HepG2 (cell line): ENCODE data around the gene CEBPB. TPM values are rescaled to one million over a fixed set of nuclear protein-coding genes. Genes with fewer than 3 reads are reported as not detected.

Experiments
- BATF2 ChIP-seq: sonication (generic); formaldehyde crosslinking; IDR thresholded peaks from 2 replicates; pipeline ENCODE4 v1.8.0; 2022; ENCODE audit warnings: mild to moderate bottlenecking, missing genetic modification reagents, moderate library complexity
- ETV5 ChIP-seq: IDR thresholded peaks from 2 replicates; pipeline ENCODE4 v1.6.1; 2018; ENCODE audit warnings: missing biosample characterization, missing genetic modification reagents, inconsistent platforms, borderline replicate concordance
- HBP1 ChIP-seq: IDR thresholded peaks from 2 replicates; pipeline ENCODE4 v1.6.1; 2016; ENCODE audit warnings: low read depth, control low read depth
- HDAC2 ChIP-seq: sonication (generic); formaldehyde crosslinking; IDR thresholded peaks from 2 replicates; pipeline ENCODE4 v1.4.0; 2020; ENCODE audit warnings: missing genetic modification reagents
- HDAC6 ChIP-seq: fragments of 200-600 bp; sonication (generic); IDR thresholded peaks from 2 replicates; pipeline ENCODE4 v1.7.0; 2017; ENCODE audit warnings: mild to moderate bottlenecking, antibody characterized with exemption, low read length, low read depth
- IRF9 ChIP-seq: sonication (generic); formaldehyde crosslinking; IDR thresholded peaks from 2 replicates; pipeline ENCODE4 v1.8.0; 2022; ENCODE audit warnings: missing genetic modification reagents, mild to moderate bottlenecking, borderline replicate concordance
- MAFF ChIP-seq: IDR thresholded peaks from 2 replicates; pipeline ENCODE4 v1.6.1; 2011; ENCODE audit warnings: low read depth, low read length, improper control_type of control experiment
- MAX ChIP-seq: IDR thresholded peaks from 2 replicates; pipeline ENCODE4 v1.6.1; 2012; ENCODE audit warnings: inconsistent platforms
- PHF5A ChIP-seq: IDR thresholded peaks from one replicate; pipeline ENCODE4 v1.6.1; 2018; ENCODE audit warnings: low read depth, missing genetic modification reagents; ENCODE audit not compliant: unreplicated experiment
- PPARG ChIP-seq: conservative IDR thresholded peaks from 2 replicates; pipeline ENCODE4 v1.6.1; 2016; ENCODE audit warnings: missing biosample characterization, missing genetic modification reagents
- PRDM10 ChIP-seq: sonication (generic); formaldehyde crosslinking; IDR thresholded peaks from 2 replicates; pipeline ENCODE4 v1.4.0; 2020; ENCODE audit warnings: low read depth, missing genetic modification reagents
- RFX5 ChIP-seq: IDR thresholded peaks from 2 replicates; pipeline ENCODE4 v1.6.1; 2011; ENCODE audit warnings: low read depth, low read length, improper control_type of control experiment
- WIZ ChIP-seq: sonication (generic); formaldehyde crosslinking; IDR thresholded peaks from 2 replicates; pipeline ENCODE4 v1.5.1; 2020; ENCODE audit warnings: mild to moderate bottlenecking, missing genetic modification reagents
- ZFP1 ChIP-seq: IDR thresholded peaks from 2 replicates; pipeline ENCODE4 v1.6.1; 2016
- ZFP41 ChIP-seq: sonication (generic); formaldehyde crosslinking; IDR thresholded peaks from 2 replicates; pipeline ENCODE4 v1.4.0; 2020; ENCODE audit warnings: mild to moderate bottlenecking, missing genetic modification reagents, borderline replicate concordance
- ZNF274 ChIP-seq: sonication (generic); formaldehyde crosslinking; IDR thresholded peaks from 2 replicates; pipeline ENCODE4 v1.5.1; 2020; ENCODE audit warnings: mild to moderate bottlenecking, missing genetic modification reagents
- ZNF276 ChIP-seq: sonication (generic); formaldehyde crosslinking; IDR thresholded peaks from 2 replicates; pipeline ENCODE4 v1.4.0; 2020; ENCODE audit warnings: mild to moderate bottlenecking, low read depth, missing genetic modification reagents
- ZNF501 ChIP-seq: sonication (generic); formaldehyde crosslinking; IDR thresholded peaks from 2 replicates; pipeline ENCODE4 v1.5.1; 2020; ENCODE audit warnings: mild to moderate bottlenecking, moderate library complexity, missing genetic modification reagents
- ZNF747 ChIP-seq: sonication (generic); formaldehyde crosslinking; IDR thresholded peaks from 2 replicates; pipeline ENCODE4 v1.8.1; 2023; ENCODE audit warnings: missing genetic modification reagents, mild to moderate bottlenecking, borderline replicate concordance
- ZNF879 ChIP-seq: sonication (generic); formaldehyde crosslinking; IDR thresholded peaks from 2 replicates; pipeline ENCODE4 v1.8.1; 2023; ENCODE audit warnings: missing genetic modification reagents
- polyA plus RNA-seq, 8 experiments: library from polyadenylated mRNA; depleted of rRNA in 3 of 8; stranded (reverse) in 7 of 8; unstranded in 1 of 8; fragments of >200 nt; fragmentation: Illumina TruSeq in 4 of 8; extraction: Trizol in 4 of 8; gene quantifications; 2 replicates each; pipeline versions ENCODE4 v1.2.1 to v1.2.3, GENCODE V29; 2011 to 2016; ENCODE audit warnings: low read depth in 4 of 8, missing spikeins in 1 of 8, mixed read lengths in 1 of 8; ENCODE audit not compliant: insufficient read depth in 1 of 8
- total RNA-seq, 5 experiments: library from RNA; depleted of rRNA; stranded (reverse); fragments of >200 nt; fragmentation: Illumina TruSeq; extraction: Trizol; gene quantifications; 2 replicates each; pipeline ENCODE4 v1.2.3, GENCODE V29; 2016; ENCODE audit warnings: low read depth in 1 of 5

CEBPB gene
- total and polyA plus RNA-seq, 2 of the 13 experiments (the other 11 are each of a cell fraction or from before 2014, with no cell fraction given), result 18.5 to 28.2 TPM

- peak; percentile 59; the same call in 1 of the 2 replicates for TF ChIP-seq ZNF747 (CRISPR knock-in tag)
- no peak for TF ChIP-seq MAFF
- TF ChIP-seq ZNF276 (CRISPR knock-in tag), result 0 out of 2 replicates have a peak, but pooled peaks have one; percentile 41
- TF ChIP-seq ZNF501, result 0 out of 2 replicates have a peak, but pooled peaks have one; percentile 28
- TF ChIP-seq WIZ, result no peak; the same call in 1 of the 2 replicates
- peak; percentile 53; the same call in 1 of the 2 replicates for TF ChIP-seq ZNF274
- 0 out of 2 replicates have a peak, but pooled peaks have one; percentile 41 for TF ChIP-seq MAX
- peak; percentile 95; the same call in 1 of the 2 replicates for TF ChIP-seq IRF9 (CRISPR knock-in tag)
- peak; percentile 52; the same call in 1 of the 2 replicates for TF ChIP-seq ZFP41
- TF ChIP-seq RFX5, result no peak
- TF ChIP-seq HDAC2, result peak; percentile 48; the same call in 1 of the 2 replicates
- TF ChIP-seq PHF5A (CRISPR knock-in tag), result no peak
- TF ChIP-seq ETV5 (CRISPR knock-in tag), result no peak
- TF ChIP-seq BATF2 (CRISPR knock-in tag), result peak; percentile 22; the same call in 1 of the 2 replicates
- TF ChIP-seq HBP1 (CRISPR knock-in tag), result peak; percentile 33; the same call in 1 of the 2 replicates
- no peak; the same call in 1 of the 2 replicates for TF ChIP-seq PPARG (CRISPR knock-in tag)
- TF ChIP-seq HDAC6, result no peak
- peak; percentile 74; the same call in 1 of the 2 replicates for TF ChIP-seq PRDM10 (CRISPR knock-in tag)
- TF ChIP-seq ZNF879 (CRISPR knock-in tag), result no peak
- no peak for TF ChIP-seq ZFP1 (CRISPR knock-in tag)
Measured at GRCh38 chr20:50186151-50186885, 4.3 kb upstream of the CEBPB start (continued).
